Stimulated activated naive CD4-positive, alpha-beta T cell (primary cell): ENCODE results near the gene NOX3.

ENCODE experiments used
- DNase-seq, 6 experiments: peaks; one replicate each; lab custom pipeline; 2025; lab: John Stamatoyannopoulos, UW

The NOX3 gene

GRCh38 chr6:155434096-155434495, 21.5 kb downstream of the NOX3 start:
- no peak for DNase-seq

- DNase-seq: no peak
These were observed 23.3 kb downstream of the NOX3 start for GRCh38 chr6:155432293-155432692.

- no peak for DNase-seq
These were observed 26.2 kb downstream of the NOX3 start for GRCh38 chr6:155429321-155429893.

- no peak for DNase-seq
These were observed 29.2 kb downstream of the NOX3 start for GRCh38 chr6:155426408-155426945.

GRCh38 chr6:155424181-155424580, 31.5 kb downstream of the NOX3 start:
- no peak for DNase-seq

- no peak for DNase-seq
These were observed 33.0 kb downstream of the NOX3 start for GRCh38 chr6:155422635-155423034.

- DNase-seq: no peak
These were observed 35.1 kb downstream of the NOX3 start for GRCh38 chr6:155420492-155420891.

GRCh38 chr6:155419161-155419560, 36.5 kb downstream of the NOX3 start:
- no peak for DNase-seq

GRCh38 chr6:155418017-155418761, 37.5 kb downstream of the NOX3 start:
- DNase-seq: peak; percentile 38 to 80 (median 74)

- DNase-seq: no peak
These were observed 38.2 kb downstream of the NOX3 start for GRCh38 chr6:155417454-155417853.

- no peak for DNase-seq
These were observed 39.7 kb downstream of the NOX3 start for GRCh38 chr6:155415953-155416352.

GRCh38 chr6:155414049-155414448, 41.6 kb downstream of the NOX3 start:
- DNase-seq: no peak

GRCh38 chr6:155412335-155412734, 43.3 kb downstream of the NOX3 start:
- DNase-seq: no peak

GRCh38 chr6:155411154-155412052, 44.2 kb downstream of the NOX3 start:
- DNase-seq: no peak

- DNase-seq: no peak
These were observed 46.2 kb downstream of the NOX3 start for GRCh38 chr6:155409391-155409790.

- DNase-seq: no peak
These were observed 46.7 kb downstream of the NOX3 start for GRCh38 chr6:155408981-155409380.

GRCh38 chr6:155408231-155408630, 47.4 kb downstream of the NOX3 start:
- DNase-seq: no peak

GRCh38 chr6:155406801-155407200, 48.8 kb downstream of the NOX3 start:
- DNase-seq: no peak

- no peak for DNase-seq
These were observed 50.7 kb downstream of the NOX3 start for GRCh38 chr6:155404937-155405336.

- DNase-seq: no peak
These were observed 52.9 kb downstream of the NOX3 start for GRCh38 chr6:155402656-155403304.

- no peak for DNase-seq
These were observed 55.0 kb downstream of the NOX3 start for GRCh38 chr6:155400654-155400965.
